Type B pancreatic cell (in vitro differentiated cells): ENCODE data around the gene TMEM181. TPM values are rescaled to one million over a fixed set of nuclear protein-coding genes. Genes with fewer than 3 reads are reported as not detected.

Experiments used
- DNase-seq: peaks from one replicate; pipeline ENCODE4 v3.0.0; 2021; ENCODE audit warnings: mixed read lengths; ENCODE audit not compliant: unreplicated experiment; ENCODE audit errors: extremely low spot score
- H3K27ac Mint-ChIP-seq: 2 replicates; pipeline ENCODE4 v1.8.0; 2021; ENCODE audit warnings: mild to moderate bottlenecking, mixed read lengths
- H3K27me3 Mint-ChIP-seq: 2 replicates; pipeline ENCODE4 v1.8.0; 2021; ENCODE audit warnings: mixed read lengths
- H3K36me3 Mint-ChIP-seq: 2 replicates; pipeline ENCODE4 v1.8.0; 2021; ENCODE audit warnings: mixed read lengths
- H3K4me1 Mint-ChIP-seq: one replicate; pipeline ENCODE4 v1.8.0; 2021; ENCODE audit warnings: mixed read lengths; ENCODE audit not compliant: unreplicated experiment
- H3K4me3 Mint-ChIP-seq: 2 replicates; pipeline ENCODE4 v1.8.0; 2021; ENCODE audit warnings: mild to moderate bottlenecking, mixed read lengths
- H3K9me3 Mint-ChIP-seq: 2 replicates; pipeline ENCODE4 v1.8.0; 2021; ENCODE audit warnings: mixed read lengths
- CTCF ChIP-seq: fragments of 200-600 bp; sonication (generic); conservative IDR thresholded peaks from 2 replicates; pipeline ENCODE4 v1.5.0; 2021; ENCODE audit warnings: antibody characterized with exemption, mild to moderate bottlenecking
- long read RNA-seq: library from polyadenylated mRNA; unstranded; transcript quantifications from one replicate; pipeline ENCODE4 v2.0.0, GENCODE V29; 2020
- total RNA-seq: library from RNA; stranded (reverse); gene quantifications from 2 replicates; pipeline ENCODE4 v1.2.1, GENCODE V29; 2021; ENCODE audit warnings: low replicate concordance

Gene TMEM181
- 26.3 and 26.5 TPM in 2 replicates for total RNA-seq
- long read RNA-seq, partial matches to known transcripts = 4 of 23 reads
- long read RNA-seq, other reads (novel, unspliced or antisense) = 19 of 23 reads

- peak; percentile 1 for TF ChIP-seq CTCF
- DNase-seq = peak; percentile 88
- no peaks in the 10 kb centered on the region for H3K36me3 Mint-ChIP-seq
- H3K4me1 Mint-ChIP-seq = peaks cover 36% of the 10 kb centered on the region
- no peaks in the 10 kb centered on the region for H3K9me3 Mint-ChIP-seq
- peak within 1 kb of the TSS; percentile 93 for H3K27ac Mint-ChIP-seq
- H3K4me3 Mint-ChIP-seq = peak within 1 kb of the TSS; percentile 98
- H3K27me3 Mint-ChIP-seq = no peaks in the 10 kb centered on the region
Observed at GRCh38 chr6:158559895-158560835, at the start of gene TMEM181. TMEM181 (plus strand) TSS chr6:158560091; CDS start chr6:158560225, 134 bp downstream.

DNA sequence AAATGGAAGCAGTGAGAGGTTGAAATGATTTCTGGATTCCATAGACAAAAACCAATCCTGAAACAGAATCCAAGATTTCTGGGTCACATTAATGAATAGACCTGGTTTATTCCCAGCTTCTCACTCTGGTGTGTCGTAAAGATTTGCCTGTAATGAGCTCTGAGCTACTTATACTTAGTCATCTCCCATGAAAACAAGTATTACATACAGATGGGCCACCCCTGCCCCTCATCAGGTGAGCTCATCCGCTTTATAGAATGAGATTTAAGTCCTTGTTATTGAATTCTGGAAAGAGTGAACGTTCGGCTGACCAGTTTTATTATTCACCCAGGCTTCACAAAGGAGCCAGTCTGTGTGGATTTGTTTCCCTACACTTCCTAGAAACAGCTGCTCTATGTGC lies 47.1 kb upstream of the TMEM181 start:
- Mint-ChIP-seq H3K36me3 (peaks cover 13% of the 10 kb centered on the region), H3K9me3 (no peaks in the 10 kb centered on the region)

DNA sequence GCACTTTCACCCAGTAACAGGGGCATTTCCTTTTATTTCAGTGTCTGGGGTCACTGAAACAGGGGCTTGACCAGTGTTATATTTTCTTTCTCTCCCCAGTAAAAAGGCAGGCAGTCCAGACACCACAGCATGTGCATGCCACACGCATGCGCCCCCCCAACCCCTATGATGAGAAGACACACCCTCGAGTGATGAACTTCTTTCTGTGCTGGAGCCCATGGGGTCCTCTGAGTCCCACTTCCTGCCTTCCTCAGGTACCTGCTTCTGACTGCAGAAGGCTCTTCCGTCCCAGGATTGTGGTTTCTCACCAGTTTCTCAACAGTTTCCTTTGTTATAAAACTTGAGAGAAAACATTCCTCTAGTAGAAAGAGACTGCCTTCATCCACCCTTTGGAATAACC lies 45.7 kb upstream of the TMEM181 start:
- DNase-seq = no peak
- H3K9me3 Mint-ChIP-seq = no peaks in the 10 kb centered on the region
- no peak for TF ChIP-seq CTCF
- no peak overlapping the region for H3K27ac Mint-ChIP-seq
- H3K27me3 Mint-ChIP-seq = peaks cover 9% of the 10 kb centered on the region
- peaks cover 11% of the 10 kb centered on the region for H3K4me1 Mint-ChIP-seq
- peaks cover 13% of the 10 kb centered on the region for H3K36me3 Mint-ChIP-seq
- no peak overlapping the region for H3K4me3 Mint-ChIP-seq

More for the DNA sequence above, 47.1 kb upstream of the TMEM181 start:
- H3K4me3 Mint-ChIP-seq = no peak overlapping the region
- H3K27ac Mint-ChIP-seq = no peak overlapping the region
- no peak for DNase-seq
- peaks cover 4% of the 10 kb centered on the region for H3K4me1 Mint-ChIP-seq
- H3K27me3 Mint-ChIP-seq = peaks cover 3% of the 10 kb centered on the region
- no peak for TF ChIP-seq CTCF

GRCh38 chr6:158514991-158515390 lies 44.9 kb upstream of the TMEM181 start:
- peaks cover 13% of the 10 kb centered on the region for H3K36me3 Mint-ChIP-seq
- H3K4me3 Mint-ChIP-seq = no peak overlapping the region
- H3K27ac Mint-ChIP-seq = no peak overlapping the region
- no peaks in the 10 kb centered on the region for H3K9me3 Mint-ChIP-seq
- H3K4me1 Mint-ChIP-seq = peaks cover 11% of the 10 kb centered on the region
- TF ChIP-seq CTCF = no peak
- H3K27me3 Mint-ChIP-seq = peaks cover 9% of the 10 kb centered on the region
- DNase-seq = no peak

GRCh38 chr6:158516098-158516497 lies 43.8 kb upstream of the TMEM181 start:
- no peak for DNase-seq
- H3K27ac Mint-ChIP-seq = no peak overlapping the region

More at GRCh38 chr6:158516098-158516497, 43.8 kb upstream of the TMEM181 start:
- peaks cover 11% of the 10 kb centered on the region for H3K4me1 Mint-ChIP-seq
- H3K4me3 Mint-ChIP-seq = no peak overlapping the region
- no peaks in the 10 kb centered on the region for H3K9me3 Mint-ChIP-seq
- peaks cover 9% of the 10 kb centered on the region for H3K27me3 Mint-ChIP-seq
- H3K36me3 Mint-ChIP-seq = peaks cover 8% of the 10 kb centered on the region
- no peak for TF ChIP-seq CTCF
